Right lobe of liver (tissue), 6 donors: ENCODE data around the gene CCDC63. TPM values are rescaled to one million over a fixed set of nuclear protein-coding genes. Genes with fewer than 3 reads are reported as not detected.

Experiments used
- ATAC-seq, 4 donors: fragments of 200-7000 bp; cut with Tn5 transposase; one replicate each; pipeline ENCODE4 v1.9.1; 2020; ENCODE audit warnings: mild to moderate bottlenecking in 4 of 4, moderate library complexity in 4 of 4
- DNase-seq, 3 donors: peaks; one replicate each; pipeline ENCODE4 v3.0.0-alpha.2; 2020
- H3K27ac ChIP-seq, 3 donors: fragments of 200-600 bp; one replicate each; pipeline ENCODE4 v1.8.0; 2022
- H3K27me3 ChIP-seq, 2 donors: fragments of 200-600 bp; one replicate each; pipeline ENCODE4 v1.8.0; 2022
- H3K36me3 ChIP-seq, 4 donors: fragments of 200-600 bp; sonication (generic) in 1 of 4; one replicate each; pipeline versions ENCODE4 v1.5.1 to v1.8.0; 2017 to 2022; ENCODE audit warnings: control low read depth in 1 of 4
- H3K4me1 ChIP-seq, 4 donors: fragments of 200-600 bp; sonication (generic) in 1 of 4; one replicate each; pipeline versions ENCODE4 v1.5.1 to v1.8.0; 2017 to 2022; ENCODE audit warnings: control low read depth in 1 of 4
- H3K4me3 ChIP-seq, 3 donors: fragments of 200-600 bp; one replicate each; pipeline ENCODE4 v1.8.0; 2022
- H3K9me3 ChIP-seq, 4 donors: fragments of 200-600 bp; sonication (generic) in 1 of 4; one replicate each; pipeline versions ENCODE4 v1.5.1 to v1.8.0; 2017 to 2022; ENCODE audit warnings: control low read depth in 1 of 4
- POLR2A ChIP-seq: fragments of 450-650 bp; IDR thresholded peaks from one replicate; pipeline ENCODE4 v1.6.1; 2017; ENCODE audit warnings: antibody characterized with exemption, mild to moderate bottlenecking
- WGBS: methylation state at CpG from one replicate; pipeline ENCODE4 v1.1.6; 2018; ENCODE audit warnings: low coverage, low lambda C conversion rate; ENCODE audit not compliant: insufficient coverage; ENCODE audit errors: missing lambda C conversion rate; 5-methylcytosine and 5-hydroxymethylcytosine counted together
- intact Hi-C, 2 donors: fragments of 100-400 bp; cut with DNase I; formaldehyde crosslinking; loops; one replicate each; pipeline versions ENCODE4 v1.11.2 to v1.14.1; 2022
- total RNA-seq, 6 experiments: library from RNA; depleted of rRNA in 2 of 6; stranded (reverse); fragments of >200 nt in 2 of 6; fragmentation: NEBNext Ultra II Directional in 3 of 6; extraction: Animal tissue kit (Norgen Biotek cat#: 25700) in 3 of 6; gene quantifications; one replicate each; pipeline versions ENCODE4 v1.1.0 to v1.2.4, GENCODE V29; 2016 to 2023
- TF ChIP-seq, protein P1 (sequence below), 4 donors: fragments of 200-600 bp in 3 of 4; fragments of 450-650 bp in 1 of 4; IDR thresholded peaks; one replicate each; pipeline versions ENCODE4 v1.5.1 to v1.8.0; 2016 to 2022; ENCODE audit warnings: antibody characterized with exemption in 4 of 4, mild to moderate bottlenecking in 2 of 4
- donor health status: DM: no; HTN: yes; CAD: no.
- donor health status: DM: no; HTN: no; CAD: no.
- donor health status: DM: no; HTN: no; CAD: no.
- donor health status: DM: no; HTN: yes; CAD: no.
- donor health status: DM: no; HTN: yes; CAD: no.

Gene CCDC63
- total RNA-seq, 6 experiments from 2014 or later = not detected

DNA sequence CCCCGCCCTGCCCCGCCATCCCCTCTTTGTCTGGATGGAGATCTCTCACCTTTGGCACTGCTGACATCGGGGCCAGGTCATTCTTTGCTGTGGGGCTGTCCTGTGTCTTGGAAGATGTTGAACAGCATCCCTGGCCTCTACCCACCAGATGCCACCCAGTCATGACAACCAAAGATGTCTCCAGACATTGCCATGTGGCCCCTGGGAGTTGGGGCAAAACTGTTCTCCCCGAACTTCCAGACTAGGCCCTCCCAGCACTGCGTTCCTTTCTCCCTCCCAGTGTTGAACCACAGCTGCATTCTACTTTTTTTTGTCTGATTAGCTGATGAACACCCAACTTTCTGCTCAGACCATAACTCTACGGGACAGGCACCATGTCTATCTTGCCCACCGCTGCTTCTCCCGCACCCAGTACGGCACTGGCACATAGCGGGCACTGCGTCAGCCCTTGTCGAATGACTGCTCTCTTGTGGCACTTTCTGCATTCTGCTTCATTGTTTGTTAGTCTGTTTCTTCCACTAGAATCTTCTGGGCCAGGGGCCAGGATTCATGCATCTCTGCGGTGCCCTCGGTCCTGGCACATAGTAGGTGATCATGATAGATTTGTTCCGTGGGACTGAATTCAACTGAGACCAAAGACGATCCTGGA, 86.7 kb downstream of the CCDC63 start:
- WGBS = 76% methylated on average over 12 of the region's 16 CpGs
- TF ChIP-seq, protein P1, sequence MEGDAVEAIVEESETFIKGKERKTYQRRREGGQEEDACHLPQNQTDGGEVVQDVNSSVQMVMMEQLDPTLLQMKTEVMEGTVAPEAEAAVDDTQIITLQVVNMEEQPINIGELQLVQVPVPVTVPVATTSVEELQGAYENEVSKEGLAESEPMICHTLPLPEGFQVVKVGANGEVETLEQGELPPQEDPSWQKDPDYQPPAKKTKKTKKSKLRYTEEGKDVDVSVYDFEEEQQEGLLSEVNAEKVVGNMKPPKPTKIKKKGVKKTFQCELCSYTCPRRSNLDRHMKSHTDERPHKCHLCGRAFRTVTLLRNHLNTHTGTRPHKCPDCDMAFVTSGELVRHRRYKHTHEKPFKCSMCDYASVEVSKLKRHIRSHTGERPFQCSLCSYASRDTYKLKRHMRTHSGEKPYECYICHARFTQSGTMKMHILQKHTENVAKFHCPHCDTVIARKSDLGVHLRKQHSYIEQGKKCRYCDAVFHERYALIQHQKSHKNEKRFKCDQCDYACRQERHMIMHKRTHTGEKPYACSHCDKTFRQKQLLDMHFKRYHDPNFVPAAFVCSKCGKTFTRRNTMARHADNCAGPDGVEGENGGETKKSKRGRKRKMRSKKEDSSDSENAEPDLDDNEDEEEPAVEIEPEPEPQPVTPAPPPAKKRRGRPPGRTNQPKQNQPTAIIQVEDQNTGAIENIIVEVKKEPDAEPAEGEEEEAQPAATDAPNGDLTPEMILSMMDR (IDR thresholded peaks at IDR 0.05) = no peak
- TF ChIP-seq POLR2A = no peak
- H3K36me3 ChIP-seq = no peaks in the 10 kb centered on the region
- peak in 1 of 3 donors; percentile 39 for DNase-seq
- no peak overlapping the region for H3K27ac ChIP-seq
- intact Hi-C loops = loop anchor here in 1 of 2 donors (10.0 kb wide), 1 partner anchor 371 kb away; no protein-coding TSS in a partner anchor
- H3K9me3 ChIP-seq = no peaks in the 10 kb centered on the region
- no peak overlapping the region for H3K4me3 ChIP-seq
- peaks cover 0 to 5% (median 0%) of the 10 kb centered on the region in 4 donors for H3K4me1 ChIP-seq
- no peaks in the 10 kb centered on the region for H3K27me3 ChIP-seq
- ATAC-seq = no peak

DNA sequence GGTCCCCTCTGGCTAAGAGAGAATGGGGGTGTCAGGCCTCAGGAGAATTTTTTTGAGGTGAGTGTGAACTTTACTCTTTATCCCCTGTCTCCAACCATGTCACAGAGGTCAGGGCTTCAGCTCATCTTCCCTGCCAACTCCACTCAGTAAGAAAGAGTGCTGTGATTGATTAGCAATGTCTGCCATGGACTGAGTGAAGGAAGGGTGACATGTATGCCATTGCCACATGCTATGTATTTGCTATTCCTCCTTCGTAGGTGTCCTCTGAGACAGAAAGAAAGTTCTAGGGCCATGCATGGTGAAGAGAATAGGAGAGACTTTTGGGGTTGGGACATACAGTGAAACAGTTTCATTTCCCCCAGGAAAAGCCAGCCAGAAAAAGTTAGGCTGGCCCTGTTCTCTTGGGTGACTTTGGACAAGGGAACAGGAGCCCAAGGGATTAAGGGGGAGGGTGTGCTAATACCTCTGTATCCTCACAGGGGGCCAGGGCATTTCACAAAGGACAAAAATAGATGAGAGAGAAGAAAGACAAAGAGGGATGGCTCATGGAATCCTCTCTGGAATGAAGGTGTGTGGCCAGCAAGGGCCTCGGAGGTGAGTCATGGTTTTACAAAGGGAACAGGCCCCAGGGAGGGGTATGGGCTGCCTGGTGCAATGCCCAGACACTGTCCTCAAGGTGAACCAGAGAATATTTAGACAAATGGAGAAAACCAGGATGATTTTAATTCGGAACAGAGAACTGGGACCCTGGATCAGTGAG, 87.5 kb downstream of the CCDC63 start:
- TF ChIP-seq, protein P1 (IDR thresholded peaks at IDR 0.05) = no peak
- TF ChIP-seq POLR2A = no peak

DNA sequence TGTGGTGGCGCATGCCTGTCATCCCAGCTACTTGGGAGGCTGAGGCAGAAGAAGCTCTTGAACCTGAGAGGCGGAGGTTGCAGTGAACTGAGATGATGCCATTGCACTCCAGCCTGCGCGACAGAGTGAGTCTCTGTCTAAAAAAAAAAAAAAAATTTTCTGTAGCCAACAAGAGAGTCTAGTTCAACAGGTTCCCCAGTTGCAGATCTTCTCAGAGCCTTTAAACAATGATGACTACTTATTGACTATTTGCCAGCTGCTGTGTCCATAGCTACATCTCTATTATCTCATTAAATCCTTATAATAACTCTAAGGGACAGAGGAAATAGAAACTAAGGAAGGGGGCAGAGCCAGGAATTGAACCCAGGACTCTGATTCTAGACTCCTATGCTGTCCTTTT, 88.8 kb downstream of the CCDC63 start:
- no peak overlapping the region for H3K4me3 ChIP-seq
- TF ChIP-seq, protein P1 (IDR thresholded peaks at IDR 0.05) = no peak
- TF ChIP-seq POLR2A = no peak
- no peaks in the 10 kb centered on the region for H3K27me3 ChIP-seq
- peaks cover 0 to 5% (median 0%) of the 10 kb centered on the region in 4 donors for H3K4me1 ChIP-seq
- intact Hi-C loops = loop anchor here in 1 of 2 donors (10.0 kb wide), 1 partner anchor 369 kb away; no protein-coding TSS in a partner anchor
- no peaks in the 10 kb centered on the region for H3K36me3 ChIP-seq
- ATAC-seq (no peak), DNase-seq (no peak)
- no peak overlapping the region for H3K27ac ChIP-seq
- 100% methylated on average over 1 of the region's 4 CpGs for WGBS
- no peaks in the 10 kb centered on the region for H3K9me3 ChIP-seq

More for the DNA sequence above, 87.5 kb downstream of the CCDC63 start:
- peaks cover 0 to 5% (median 0%) of the 10 kb centered on the region in 4 donors for H3K4me1 ChIP-seq
- H3K27ac ChIP-seq = no peak overlapping the region
- H3K36me3 ChIP-seq = no peaks in the 10 kb centered on the region
- WGBS = 62% methylated on average over 3 of the region's 3 CpGs
- H3K4me3 ChIP-seq = no peak overlapping the region
- intact Hi-C loops = loop anchor here in 1 of 2 donors (10.0 kb wide), 1 partner anchor 371 kb away; no protein-coding TSS in a partner anchor
- no peaks in the 10 kb centered on the region for H3K9me3 ChIP-seq
- H3K27me3 ChIP-seq = no peaks in the 10 kb centered on the region
- DNase-seq (no peak), ATAC-seq (no peak)

DNA sequence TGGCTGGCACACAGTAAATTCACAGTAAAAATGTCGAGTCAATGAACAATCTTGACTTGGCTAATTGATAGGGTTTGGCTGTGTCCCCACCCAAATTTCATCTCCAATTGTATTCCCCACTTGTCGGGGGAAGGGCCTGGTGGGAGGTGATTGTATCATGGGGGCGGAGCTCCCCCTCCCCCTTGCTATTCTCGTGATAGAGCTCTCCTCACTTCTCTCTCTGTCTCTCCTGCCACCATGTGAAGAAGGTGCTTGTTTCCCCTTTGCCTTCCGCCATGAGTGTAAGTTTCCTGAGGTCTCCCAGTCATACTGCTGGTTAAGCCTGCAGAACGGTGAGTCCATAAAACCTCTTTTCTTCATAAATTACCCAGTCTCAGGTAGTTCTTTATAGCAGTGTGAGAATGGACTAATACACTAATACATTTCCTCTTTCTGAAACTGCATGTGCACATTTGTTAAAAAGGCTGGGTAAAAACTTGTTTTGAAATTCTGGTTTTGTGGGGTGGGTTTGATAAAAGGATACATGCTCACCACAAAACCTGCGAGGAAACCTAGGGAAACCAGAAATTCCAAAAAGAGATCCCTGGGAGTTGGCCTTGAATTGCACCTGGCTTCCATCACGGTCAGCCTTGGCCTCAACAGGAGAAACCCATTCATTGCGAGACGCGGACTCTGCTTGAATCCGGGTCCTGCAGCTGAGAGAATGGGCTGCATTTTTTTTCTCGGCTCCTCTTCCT, 89.7 kb downstream of the CCDC63 start:
- no peaks in the 10 kb centered on the region for H3K27me3 ChIP-seq
- H3K36me3 ChIP-seq = no peaks in the 10 kb centered on the region
- DNase-seq = no peak
- no peaks in the 10 kb centered on the region for H3K9me3 ChIP-seq
- WGBS = 29% methylated on average over 9 of the region's 13 CpGs
- no peak for TF ChIP-seq POLR2A
- TF ChIP-seq, protein P1 (IDR thresholded peaks at IDR 0.05) = no peak
- no peak for ATAC-seq
- H3K27ac ChIP-seq = no peak overlapping the region
- peaks cover 0 to 5% (median 0%) of the 10 kb centered on the region in 4 donors for H3K4me1 ChIP-seq
- intact Hi-C loops = loop anchor here in 1 of 2 donors (10.0 kb wide), 1 partner anchor 368 kb away; no protein-coding TSS in a partner anchor
- no peak overlapping the region for H3K4me3 ChIP-seq
